Endothelial cell of umbilical vein (primary cell): ENCODE data around the gene PCGF3.
"Not testable (repeated sequence)": the region's sequence is repeated elsewhere in the genome, so short reads cannot be mapped to it uniquely, and the experiment has no call there.

ENCODE experiments used
- EZH2 ChIP-seq: IDR thresholded peaks from 2 replicates; pipeline ENCODE4 v1.6.1; 2012; ENCODE audit warnings: borderline replicate concordance, low read depth, mild to moderate bottlenecking, moderate library complexity, low read length, inconsistent platforms; ENCODE audit not compliant: severe bottlenecking
- POLR2A ChIP-seq: IDR thresholded peaks from 2 replicates; pipeline ENCODE4 v1.6.1; 2012; ENCODE audit warnings: low read depth, mild to moderate bottlenecking, control low read depth, low read length
- POLR2AphosphoS5 ChIP-seq: IDR thresholded peaks from 2 replicates; pipeline ENCODE4 v1.6.1; 2012; ENCODE audit warnings: low read depth, mild to moderate bottlenecking, control low read depth, low read length, moderate library complexity; ENCODE audit not compliant: insufficient read depth
- TF ChIP-seq, protein P1 (sequence below), 2 donors: IDR thresholded peaks; 1 replicate in 1 of 2; 2 replicates in 1 of 2; pipeline ENCODE4 v1.5.1; 2011; ENCODE audit warnings: low read length in 2 of 2, mild to moderate bottlenecking in 2 of 2, moderate library complexity in 2 of 2, control low read depth in 1 of 2, inconsistent platforms in 1 of 2, low read depth in 1 of 2; ENCODE audit not compliant: insufficient read depth in 1 of 2; ENCODE audit errors: extremely low read depth in 1 of 2

DNA sequence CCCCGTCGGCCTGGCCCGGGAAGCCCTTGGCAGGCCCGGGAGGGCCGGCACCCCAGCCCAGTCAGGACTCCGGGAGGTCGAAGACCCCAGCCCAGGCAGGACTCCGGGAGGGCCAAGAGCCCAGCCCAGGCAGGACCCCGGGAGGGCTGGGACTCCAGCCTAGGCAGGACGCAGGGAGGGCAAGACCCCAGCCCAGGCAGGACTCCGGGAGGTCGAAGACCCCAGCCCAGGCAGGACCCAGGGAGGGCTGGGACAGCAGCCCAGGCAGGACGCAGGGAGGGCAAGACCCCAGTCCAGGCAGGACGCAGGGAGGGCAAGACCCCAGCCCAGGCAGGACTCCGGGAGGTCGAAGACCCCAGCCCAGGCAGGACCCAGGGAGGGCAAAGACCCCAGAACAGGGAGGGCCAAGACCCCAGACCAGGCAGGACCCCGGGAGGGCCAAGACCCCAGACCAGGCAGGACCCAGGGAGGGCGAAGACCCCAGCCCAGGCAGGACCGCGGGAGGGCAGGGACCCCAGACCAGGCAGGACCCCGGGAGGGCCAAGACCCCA lies 526 bp downstream of the PCGF3 start:
- TF ChIP-seq, protein P1, sequence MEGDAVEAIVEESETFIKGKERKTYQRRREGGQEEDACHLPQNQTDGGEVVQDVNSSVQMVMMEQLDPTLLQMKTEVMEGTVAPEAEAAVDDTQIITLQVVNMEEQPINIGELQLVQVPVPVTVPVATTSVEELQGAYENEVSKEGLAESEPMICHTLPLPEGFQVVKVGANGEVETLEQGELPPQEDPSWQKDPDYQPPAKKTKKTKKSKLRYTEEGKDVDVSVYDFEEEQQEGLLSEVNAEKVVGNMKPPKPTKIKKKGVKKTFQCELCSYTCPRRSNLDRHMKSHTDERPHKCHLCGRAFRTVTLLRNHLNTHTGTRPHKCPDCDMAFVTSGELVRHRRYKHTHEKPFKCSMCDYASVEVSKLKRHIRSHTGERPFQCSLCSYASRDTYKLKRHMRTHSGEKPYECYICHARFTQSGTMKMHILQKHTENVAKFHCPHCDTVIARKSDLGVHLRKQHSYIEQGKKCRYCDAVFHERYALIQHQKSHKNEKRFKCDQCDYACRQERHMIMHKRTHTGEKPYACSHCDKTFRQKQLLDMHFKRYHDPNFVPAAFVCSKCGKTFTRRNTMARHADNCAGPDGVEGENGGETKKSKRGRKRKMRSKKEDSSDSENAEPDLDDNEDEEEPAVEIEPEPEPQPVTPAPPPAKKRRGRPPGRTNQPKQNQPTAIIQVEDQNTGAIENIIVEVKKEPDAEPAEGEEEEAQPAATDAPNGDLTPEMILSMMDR (IDR thresholded peaks at IDR 0.05; ENCODE audit: extremely low read depth in 1 of 2, insufficient read depth in 1 of 2, low read depth in 1 of 2, low read length in 2 of 2): not testable (repeated sequence)
- TF ChIP-seq POLR2A, POLR2AphosphoS5, EZH2: not testable (repeated sequence)
